Suppressor macrophage treated with lipopolysaccharide for 1 hour (primary cell): ENCODE measurements around the gene ARHGAP6.
"Not testable (repeated sequence)": the region's sequence is repeated elsewhere in the genome, so short reads cannot be mapped to it uniquely, and the experiment has no call there.

Experiments used
- DNase-seq, 3 donors: peaks; one replicate each; pipeline ENCODE4 v3.0.0-alpha.2; 2020 to 2022

Gene ARHGAP6

GRCh38 chrX:11519234-11519633 lies 146.5 kb downstream of the ARHGAP6 start:
- not testable (repeated sequence) for DNase-seq

GRCh38 chrX:11509786-11510185 lies 155.9 kb downstream of the ARHGAP6 start:
- no peak for DNase-seq

GRCh38 chrX:11504234-11504633 lies 161.5 kb downstream of the ARHGAP6 start:
- DNase-seq, result no peak

GRCh38 chrX:11499076-11500044 lies 166.4 kb downstream of the ARHGAP6 start:
- no peak for DNase-seq

- not testable (repeated sequence) for DNase-seq
Measured at GRCh38 chrX:11491375-11491774, 174.3 kb downstream of the ARHGAP6 start.

- no peak for DNase-seq
Measured at GRCh38 chrX:11484290-11484689, 181.4 kb downstream of the ARHGAP6 start.

- DNase-seq, result no peak
Measured at GRCh38 chrX:11481035-11481434, 184.7 kb downstream of the ARHGAP6 start.

GRCh38 chrX:11480626-11481025 lies 185.1 kb downstream of the ARHGAP6 start:
- no peak for DNase-seq

GRCh38 chrX:11478911-11479310 lies 186.8 kb downstream of the ARHGAP6 start:
- no peak for DNase-seq

- no peak for DNase-seq
Measured at GRCh38 chrX:11478026-11478425, 187.7 kb downstream of the ARHGAP6 start.

GRCh38 chrX:11474576-11474975 lies 191.1 kb downstream of the ARHGAP6 start:
- no peak for DNase-seq

- DNase-seq, result no peak
Measured at GRCh38 chrX:11474021-11474420, 191.7 kb downstream of the ARHGAP6 start.

GRCh38 chrX:11472879-11473278 lies 192.8 kb downstream of the ARHGAP6 start:
- DNase-seq, result no peak

GRCh38 chrX:11472381-11472780 lies 193.3 kb downstream of the ARHGAP6 start:
- no peak for DNase-seq

- DNase-seq, result no peak
Measured at GRCh38 chrX:11470250-11470974, 195.3 kb downstream of the ARHGAP6 start.

- DNase-seq, result no peak
Measured at GRCh38 chrX:11465648-11466411, 199.9 kb downstream of the ARHGAP6 start.

- DNase-seq, result no peak
Measured at GRCh38 chrX:11464836-11465463, 200.8 kb downstream of the ARHGAP6 start.

- DNase-seq, result no peak
Measured at GRCh38 chrX:11464380-11464779, 201.3 kb downstream of the ARHGAP6 start.

GRCh38 chrX:11462648-11463047 lies 203.1 kb downstream of the ARHGAP6 start:
- DNase-seq, result no peak

- DNase-seq, result peak in 2 of 3 donors; percentile 1 to 6
Measured at GRCh38 chrX:11462136-11462535, 203.6 kb downstream of the ARHGAP6 start.

- DNase-seq, result no peak
Measured at GRCh38 chrX:11461201-11462001, 204.3 kb downstream of the ARHGAP6 start.

- DNase-seq, result no peak
Measured at GRCh38 chrX:11460347-11460746, 205.4 kb downstream of the ARHGAP6 start.
